NT2/D1 (cell line): Measurements from ENCODE around the gene PPM1H.

ENCODE experiments used
- DNase-seq: peaks from one replicate; pipeline ENCODE4 v3.0.0-alpha.2; 2011; ENCODE audit warnings: low read depth, low spot score
- H3K27me3 ChIP-seq: 2 replicates; pipeline ENCODE4 v1.6.0; 2011; ENCODE audit warnings: mild to moderate bottlenecking; ENCODE audit not compliant: insufficient read length, insufficient read depth
- H3K36me3 ChIP-seq: 2 replicates; pipeline ENCODE4 v1.6.1; 2011; ENCODE audit warnings: mild to moderate bottlenecking, low read length, mixed read lengths; ENCODE audit not compliant: insufficient read depth, insufficient read length
- H3K4me1 ChIP-seq: 2 replicates; pipeline ENCODE4 v1.5.1; 2011; ENCODE audit not compliant: insufficient read depth, insufficient read length
- H3K4me3 ChIP-seq: 2 replicates; pipeline ENCODE4 v1.5.1; 2011; ENCODE audit warnings: low read depth; ENCODE audit not compliant: insufficient read length
- H3K9ac ChIP-seq: 2 replicates; pipeline ENCODE4 v1.6.0; 2011; ENCODE audit warnings: low read depth; ENCODE audit not compliant: insufficient read length
- H3K9me3 ChIP-seq: 2 replicates; pipeline ENCODE4 v1.5.1; 2011; ENCODE audit warnings: mild to moderate bottlenecking, low read length; ENCODE audit not compliant: insufficient read depth
- SUZ12 ChIP-seq: IDR thresholded peaks from 2 replicates; pipeline ENCODE4 v1.6.1; 2011; ENCODE audit not compliant: insufficient read length, insufficient read depth; ENCODE audit errors: extremely low read depth
- YY1 ChIP-seq: IDR thresholded peaks from 2 replicates; pipeline ENCODE4 v1.6.1; 2011; ENCODE audit not compliant: insufficient read length, insufficient read depth
- ZNF274 ChIP-seq: IDR thresholded peaks from 2 replicates; pipeline ENCODE4 v1.6.1; 2011; ENCODE audit warnings: mild to moderate bottlenecking, low read depth, low read length

Gene PPM1H

DNA sequence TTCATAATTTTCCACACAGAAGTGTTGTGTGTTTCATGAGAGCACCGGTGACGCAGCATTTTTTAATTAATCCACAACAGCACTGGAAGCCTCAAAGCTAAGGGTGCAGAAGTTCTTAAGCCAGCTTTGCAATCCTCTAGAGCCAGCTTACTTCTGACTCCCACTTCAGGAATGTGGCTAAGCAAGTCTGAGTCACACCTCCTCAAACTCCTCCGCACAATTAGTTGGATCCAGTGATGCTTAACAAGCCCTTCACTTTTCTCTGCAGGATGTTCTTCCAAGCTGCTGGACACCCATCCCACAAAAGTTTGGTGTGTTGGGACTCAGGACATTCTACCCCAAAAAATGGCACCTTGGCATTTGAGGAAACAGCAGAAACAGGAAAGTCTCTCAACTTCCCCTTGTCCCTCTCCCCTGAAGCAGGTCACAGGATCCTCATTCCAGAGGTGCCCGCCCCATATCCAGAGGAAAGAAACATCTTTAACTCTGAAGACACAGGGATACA, 210.0 kb downstream of the PPM1H start:
- Histone ChIP-seq H3K4me1 (peaks cover 9% of the 10 kb centered on the region), H3K27me3 (no peaks in the 10 kb centered on the region), H3K36me3 (peaks cover under 1% of the 10 kb centered on the region), H3K4me3 (no peak overlapping the region), H3K9me3 (no peaks in the 10 kb centered on the region), H3K9ac (no peak overlapping the region)
- peak; percentile 78 for DNase-seq
- TF ChIP-seq ZNF274 (no peak), SUZ12 (no peak)

DNA sequence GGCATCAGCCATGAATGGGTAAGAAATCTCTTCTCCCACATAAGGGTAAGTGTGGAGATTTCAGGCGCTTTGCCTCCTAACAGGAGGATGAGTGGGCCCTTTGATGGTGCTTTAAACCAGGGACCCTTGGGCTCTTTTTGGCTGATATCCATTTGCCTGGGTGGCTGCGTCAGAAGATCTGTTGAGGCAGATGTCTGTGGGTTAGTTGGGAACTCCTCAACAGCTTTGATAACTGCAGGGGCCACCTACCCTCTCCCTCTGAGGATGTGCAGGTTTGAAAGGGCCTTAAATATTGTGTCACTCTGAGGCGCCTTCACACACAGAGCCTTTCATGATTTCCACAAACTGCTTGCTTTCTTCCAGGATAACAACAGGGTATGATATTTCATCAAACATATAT, 210.7 kb downstream of the PPM1H start:
- TF ChIP-seq YY1 = no peak
- TF ChIP-seq SUZ12 = no peak
- no peak for TF ChIP-seq ZNF274
- H3K9ac ChIP-seq = no peak overlapping the region
- no peaks in the 10 kb centered on the region for H3K27me3 ChIP-seq
- peaks cover 4% of the 10 kb centered on the region for H3K36me3 ChIP-seq
- peaks cover 7% of the 10 kb centered on the region for H3K4me1 ChIP-seq
- no peak for DNase-seq
- H3K4me3 ChIP-seq = no peak overlapping the region
- H3K9me3 ChIP-seq = no peaks in the 10 kb centered on the region

DNA sequence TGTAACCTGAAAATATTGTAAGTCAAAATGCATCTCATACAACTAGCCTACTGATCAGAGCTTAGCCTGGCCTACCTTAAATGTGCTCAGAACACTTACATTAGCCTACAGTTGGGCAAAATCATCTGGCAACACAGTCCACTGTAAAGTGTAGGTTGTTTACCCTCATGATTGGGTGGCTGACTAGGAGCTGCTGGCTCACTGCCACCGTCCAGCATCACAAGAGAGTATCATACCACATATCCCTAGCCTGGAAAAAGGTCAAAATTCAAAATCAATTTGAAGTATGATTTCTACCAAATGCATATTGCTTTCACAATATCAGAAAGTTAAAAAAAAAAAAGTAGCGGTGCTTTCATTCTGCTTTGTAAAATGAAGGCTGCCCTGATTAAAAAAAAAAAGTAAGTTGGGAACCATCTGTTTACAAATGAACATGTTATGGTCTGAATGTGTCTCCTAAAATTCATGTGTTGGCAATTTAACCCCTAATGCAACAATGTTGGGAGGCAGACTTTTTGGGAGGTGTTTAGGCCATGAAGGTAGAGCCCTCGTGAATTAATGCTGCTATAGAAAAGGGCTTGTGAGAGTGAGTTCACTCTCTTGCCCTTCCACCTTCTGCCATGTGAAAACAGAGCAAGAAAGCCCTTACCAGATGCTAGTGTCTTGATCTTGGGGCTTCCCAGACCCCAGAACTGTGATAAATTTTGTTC, 211.8 kb downstream of the PPM1H start:
- TF ChIP-seq SUZ12 (no peak), YY1 (no peak), ZNF274 (no peak)
- peaks cover 4% of the 10 kb centered on the region for H3K36me3 ChIP-seq
- no peaks in the 10 kb centered on the region for H3K4me1 ChIP-seq
- DNase-seq = no peak
- H3K4me3 ChIP-seq = no peak overlapping the region
- no peak overlapping the region for H3K9ac ChIP-seq
- H3K9me3 ChIP-seq = no peaks in the 10 kb centered on the region
- no peaks in the 10 kb centered on the region for H3K27me3 ChIP-seq

DNA sequence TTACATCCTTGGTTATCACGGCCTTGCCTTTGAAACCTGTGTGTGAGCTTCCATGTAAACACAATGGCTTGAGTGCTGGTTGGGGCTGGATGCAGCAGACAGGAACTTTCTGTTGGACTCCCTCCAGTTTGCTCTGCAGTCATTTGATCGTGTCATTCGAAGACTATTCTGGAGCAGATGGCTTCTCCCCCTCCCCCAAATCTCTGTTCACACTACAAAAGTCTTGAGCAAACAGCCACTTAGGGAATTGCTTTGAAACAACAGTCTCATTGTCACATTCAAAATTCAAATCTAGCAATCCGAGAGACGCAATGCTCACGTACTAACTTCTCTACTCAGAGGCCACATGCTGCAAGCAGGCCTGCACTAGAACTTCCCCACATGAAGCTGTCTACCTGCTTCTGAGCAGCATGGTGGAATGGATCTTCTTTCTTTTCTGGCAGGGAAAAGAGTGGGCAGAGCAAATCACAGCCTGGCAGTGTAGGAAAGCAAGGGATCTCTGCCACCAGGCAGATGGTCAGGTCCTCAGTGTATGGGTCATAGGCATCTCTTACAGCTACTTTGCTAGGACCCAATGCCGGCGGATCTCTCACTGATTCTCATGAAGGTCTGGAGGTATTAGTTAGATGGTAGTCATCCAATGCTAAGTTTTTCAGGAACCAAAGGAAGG, 214.2 kb downstream of the PPM1H start:
- H3K27me3 ChIP-seq = no peaks in the 10 kb centered on the region
- H3K36me3 ChIP-seq = peaks cover 4% of the 10 kb centered on the region
- H3K9ac ChIP-seq = no peak overlapping the region
- DNase-seq = no peak
- no peak for TF ChIP-seq YY1
- TF ChIP-seq SUZ12 = no peak
- no peak for TF ChIP-seq ZNF274
- H3K4me3 ChIP-seq = no peak overlapping the region
- no peaks in the 10 kb centered on the region for H3K4me1 ChIP-seq
- H3K9me3 ChIP-seq = no peaks in the 10 kb centered on the region

DNA sequence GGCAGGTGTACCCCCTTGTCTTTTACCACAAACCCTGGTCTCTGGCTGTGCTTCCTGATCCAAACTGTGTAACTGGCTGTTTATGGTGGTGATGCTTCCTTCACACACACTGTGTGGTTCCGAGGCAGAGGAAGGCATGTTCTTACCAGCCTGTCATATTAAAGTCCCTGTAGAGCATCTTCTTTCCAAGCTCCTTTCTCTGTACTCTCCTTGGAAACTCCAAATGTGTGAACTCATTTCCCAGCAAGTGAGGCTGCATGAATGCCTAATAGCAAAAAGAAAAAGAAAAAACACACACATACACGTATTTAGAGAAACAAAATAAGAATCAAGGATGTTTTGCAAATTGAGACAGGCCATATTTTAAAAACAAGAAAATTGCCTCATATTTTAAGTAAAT, 214.9 kb downstream of the PPM1H start:
- TF ChIP-seq ZNF274 = no peak
- TF ChIP-seq SUZ12 = no peak
- no peak for TF ChIP-seq YY1
- Histone ChIP-seq H3K9ac (no peak overlapping the region), H3K36me3 (peaks cover 4% of the 10 kb centered on the region), H3K4me1 (peaks cover 5% of the 10 kb centered on the region), H3K4me3 (no peak overlapping the region), H3K27me3 (no peaks in the 10 kb centered on the region), H3K9me3 (no peaks in the 10 kb centered on the region)
- no peak for DNase-seq

DNA sequence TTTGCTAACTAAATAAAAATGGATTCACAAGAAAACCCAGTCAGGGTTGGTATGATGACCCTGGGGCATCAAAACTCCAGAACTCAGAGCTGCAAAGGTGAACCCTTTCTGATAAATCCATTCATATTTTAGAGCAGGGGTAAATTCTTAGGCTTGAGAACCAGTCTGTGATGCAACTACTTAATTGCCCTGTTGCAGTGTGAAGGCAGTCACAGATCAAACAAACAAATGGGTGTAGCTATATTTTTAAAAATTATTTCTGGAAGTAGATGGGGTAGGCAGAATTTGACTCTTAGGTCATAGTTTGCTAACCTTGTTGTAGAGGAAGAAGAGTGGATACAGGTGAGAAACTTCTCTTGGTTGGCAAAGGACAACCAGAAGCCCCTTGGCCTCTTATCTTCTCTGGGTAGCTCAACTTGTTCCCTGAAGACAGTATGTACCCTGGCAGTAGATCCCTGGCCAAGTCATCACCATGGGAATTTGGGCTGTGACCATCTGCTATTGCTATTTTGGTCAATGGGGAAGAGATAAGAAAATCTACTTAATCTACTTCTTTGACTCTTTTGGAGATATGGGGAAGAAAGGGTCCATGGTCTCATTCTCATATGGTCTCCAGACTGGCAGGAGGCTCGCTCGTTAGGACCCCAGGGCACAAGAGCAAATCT, 216.1 kb downstream of the PPM1H start:
- Histone ChIP-seq H3K9ac (no peak overlapping the region), H3K4me3 (no peak overlapping the region), H3K4me1 (peaks cover 8% of the 10 kb centered on the region), H3K36me3 (peaks cover 4% of the 10 kb centered on the region), H3K9me3 (no peaks in the 10 kb centered on the region), H3K27me3 (no peaks in the 10 kb centered on the region)
- no peak for DNase-seq
- TF ChIP-seq ZNF274 (no peak), YY1 (no peak), SUZ12 (no peak)

DNA sequence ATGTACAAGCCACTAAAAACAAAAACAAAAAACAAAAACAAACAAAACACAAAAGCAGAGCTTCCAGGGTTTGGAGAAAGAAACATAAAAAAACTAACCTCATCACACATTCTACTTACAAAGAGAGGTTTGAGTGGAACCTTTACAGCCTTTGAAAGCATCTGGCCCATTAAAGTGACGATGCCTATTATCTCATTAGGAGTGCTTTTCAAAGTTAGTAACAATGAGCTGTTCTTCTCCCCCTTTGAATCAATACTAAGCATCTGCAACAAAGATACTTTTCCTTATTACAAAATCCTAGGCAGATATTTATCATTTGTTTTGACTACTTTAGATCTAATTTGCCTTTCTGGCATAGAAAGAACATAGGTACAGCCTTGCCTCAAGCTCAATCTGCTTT, 217.3 kb downstream of the PPM1H start:
- H3K4me1 ChIP-seq = peaks cover 8% of the 10 kb centered on the region
- TF ChIP-seq ZNF274 (no peak), SUZ12 (no peak), YY1 (no peak)
- no peaks in the 10 kb centered on the region for H3K9me3 ChIP-seq
- no peak for DNase-seq
- no peaks in the 10 kb centered on the region for H3K27me3 ChIP-seq
- no peak overlapping the region for H3K9ac ChIP-seq
- H3K36me3 ChIP-seq = peaks cover 4% of the 10 kb centered on the region
- no peak overlapping the region for H3K4me3 ChIP-seq
